Testis (tissue), 2 donors: ENCODE results near the gene CNGA3.

Experiments used
- POLR2A ChIP-seq: fragments of 450-650 bp; IDR thresholded peaks from one replicate; pipeline ENCODE4 v1.6.1; 2017; ENCODE audit warnings: antibody characterized with exemption, mild to moderate bottlenecking, moderate library complexity
- TF ChIP-seq, protein P1 (sequence below), 3 experiments: fragments of 450-650 bp in 2 of 3; fragments of 200-600 bp in 1 of 3; sonication (generic) in 1 of 3; IDR thresholded peaks; one replicate each; pipeline ENCODE4 v1.5.1; 2016 to 2019; ENCODE audit warnings: antibody characterized with exemption in 3 of 3, mild to moderate bottlenecking in 2 of 3, moderate library complexity in 1 of 3

DNA sequence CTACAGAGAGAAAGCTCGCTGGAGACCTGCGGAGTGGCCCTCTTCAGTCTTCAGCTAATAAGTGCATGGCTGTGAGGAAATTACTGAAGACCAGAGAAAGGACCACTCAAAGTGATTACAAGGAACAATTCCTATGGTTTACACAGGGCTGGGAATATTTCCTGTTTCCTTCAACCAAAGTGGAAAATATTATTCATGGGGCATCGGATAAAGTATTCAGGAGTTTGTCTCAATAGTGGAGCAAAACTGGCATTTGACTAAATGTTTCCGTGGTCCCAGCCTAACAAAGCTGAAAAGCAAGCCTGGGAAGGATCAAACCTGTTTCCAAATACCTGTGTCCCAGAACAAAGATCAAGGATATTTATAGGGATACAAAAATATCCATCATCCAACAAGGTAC is 32.0 kb upstream of the CNGA3 start:
- TF ChIP-seq, protein P1, sequence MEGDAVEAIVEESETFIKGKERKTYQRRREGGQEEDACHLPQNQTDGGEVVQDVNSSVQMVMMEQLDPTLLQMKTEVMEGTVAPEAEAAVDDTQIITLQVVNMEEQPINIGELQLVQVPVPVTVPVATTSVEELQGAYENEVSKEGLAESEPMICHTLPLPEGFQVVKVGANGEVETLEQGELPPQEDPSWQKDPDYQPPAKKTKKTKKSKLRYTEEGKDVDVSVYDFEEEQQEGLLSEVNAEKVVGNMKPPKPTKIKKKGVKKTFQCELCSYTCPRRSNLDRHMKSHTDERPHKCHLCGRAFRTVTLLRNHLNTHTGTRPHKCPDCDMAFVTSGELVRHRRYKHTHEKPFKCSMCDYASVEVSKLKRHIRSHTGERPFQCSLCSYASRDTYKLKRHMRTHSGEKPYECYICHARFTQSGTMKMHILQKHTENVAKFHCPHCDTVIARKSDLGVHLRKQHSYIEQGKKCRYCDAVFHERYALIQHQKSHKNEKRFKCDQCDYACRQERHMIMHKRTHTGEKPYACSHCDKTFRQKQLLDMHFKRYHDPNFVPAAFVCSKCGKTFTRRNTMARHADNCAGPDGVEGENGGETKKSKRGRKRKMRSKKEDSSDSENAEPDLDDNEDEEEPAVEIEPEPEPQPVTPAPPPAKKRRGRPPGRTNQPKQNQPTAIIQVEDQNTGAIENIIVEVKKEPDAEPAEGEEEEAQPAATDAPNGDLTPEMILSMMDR (IDR thresholded peaks at IDR 0.05) = no peak
- no peak for TF ChIP-seq POLR2A
